HG03097 (cell line): ENCODE results near the gene MED25.

Experiments used
- ATAC-seq: cut with Tn5 transposase; IDR thresholded peaks from one replicate; pipeline ENCODE4 v1.9.1; 2021; ENCODE audit not compliant: unreplicated experiment, low FRiP score

MED25 gene

DNA sequence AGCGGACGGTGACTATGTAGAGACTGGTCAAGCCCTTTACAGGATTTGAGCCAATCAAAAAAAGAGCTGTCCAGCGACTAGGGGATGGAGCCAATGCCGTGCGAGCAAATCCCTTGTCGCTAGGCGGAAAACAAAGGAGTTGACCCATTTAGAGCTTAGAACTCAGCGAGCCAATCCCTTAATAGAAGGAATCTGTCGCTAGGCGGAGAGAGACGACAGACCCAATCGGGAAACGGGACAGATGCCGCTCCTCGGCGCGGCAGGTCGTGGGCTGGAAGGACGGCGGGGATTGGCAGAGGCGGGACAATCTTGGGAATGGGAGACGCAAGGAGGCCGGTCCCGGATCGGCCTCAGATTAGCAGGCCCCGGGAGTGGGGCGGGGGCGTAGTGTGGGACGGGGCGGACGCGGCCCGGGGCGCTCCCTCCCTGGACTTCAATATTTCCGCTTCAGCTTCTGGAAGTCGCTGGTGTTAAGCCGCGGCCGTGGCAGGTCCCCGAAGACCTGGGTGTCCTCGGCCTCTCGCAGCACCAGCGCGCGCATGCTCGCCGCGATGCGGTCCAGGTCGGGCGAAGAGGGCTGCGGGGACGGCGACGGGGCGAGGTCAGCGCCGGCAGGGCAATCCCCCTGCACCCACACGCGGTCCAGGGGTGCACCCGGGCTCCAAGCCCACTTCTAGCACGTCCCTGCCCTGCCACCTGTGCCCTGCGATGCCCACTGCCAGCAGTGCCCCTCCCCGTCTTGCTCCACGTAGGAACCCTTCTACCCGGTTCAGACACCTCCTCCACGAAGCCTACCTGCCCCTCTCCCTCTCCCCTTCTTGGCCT, 51.6 kb downstream of the MED25 start:
- ATAC-seq = peak; percentile 62

DNA sequence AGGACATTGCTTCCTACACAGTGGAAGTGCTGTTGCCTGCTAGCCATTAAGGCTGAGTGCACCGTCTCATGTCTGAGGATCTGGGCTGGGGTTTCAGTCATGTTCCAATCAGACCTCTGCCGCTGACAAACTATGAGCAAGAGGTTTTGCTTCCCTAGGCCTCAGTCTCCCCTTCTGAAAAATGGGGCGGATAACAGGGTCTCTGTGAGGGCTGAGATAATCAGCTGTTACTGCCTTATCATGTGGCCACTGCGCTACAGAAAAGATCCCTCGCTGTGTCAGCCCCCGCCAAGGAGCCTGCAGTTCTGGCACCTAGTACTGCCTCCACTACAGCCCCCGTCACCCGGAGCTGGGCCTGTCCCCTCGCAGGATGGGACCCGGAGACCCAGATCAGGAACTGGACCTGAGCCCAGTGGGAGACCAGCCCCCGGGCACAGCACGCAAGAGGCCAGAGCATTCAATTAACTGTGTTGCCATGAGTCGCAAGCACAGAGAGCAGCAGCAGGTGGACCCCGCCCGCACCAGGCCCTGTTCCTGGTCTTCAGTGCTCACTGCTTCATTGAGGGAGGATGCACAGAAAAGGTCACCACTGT, 52.3 kb downstream of the MED25 start:
- ATAC-seq = no peak

DNA sequence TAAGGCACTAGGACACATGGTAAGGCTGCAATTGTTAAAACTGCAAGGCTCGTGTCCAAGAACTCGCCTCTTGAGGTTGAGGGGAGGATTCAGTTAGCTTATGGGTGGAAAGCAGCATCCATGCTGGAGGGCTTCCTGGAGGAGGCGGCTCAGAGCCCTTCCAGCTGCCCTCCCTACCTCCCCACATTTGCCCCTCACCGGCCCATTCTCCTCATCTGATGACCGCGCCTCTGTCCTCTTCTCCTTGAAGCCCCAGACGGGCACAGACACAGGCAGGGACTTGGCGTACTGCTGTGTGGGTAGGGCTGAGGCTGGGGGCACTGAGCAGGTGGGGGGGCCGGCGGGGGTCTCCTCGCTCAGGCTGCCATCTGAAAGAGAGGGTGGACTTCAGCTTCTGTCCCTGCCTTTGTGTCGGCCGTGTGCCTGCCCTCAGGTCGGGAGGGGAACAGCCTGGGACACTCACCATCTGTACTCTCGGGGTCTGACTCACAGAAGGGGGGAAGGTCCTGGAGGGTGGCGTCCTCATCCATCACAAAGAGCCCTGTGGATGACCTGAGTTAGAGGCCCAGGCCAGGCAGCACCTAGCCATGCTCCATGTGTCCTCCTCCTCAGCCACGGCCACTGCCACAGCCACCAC, 53.4 kb downstream of the MED25 start:
- no peak for ATAC-seq

DNA sequence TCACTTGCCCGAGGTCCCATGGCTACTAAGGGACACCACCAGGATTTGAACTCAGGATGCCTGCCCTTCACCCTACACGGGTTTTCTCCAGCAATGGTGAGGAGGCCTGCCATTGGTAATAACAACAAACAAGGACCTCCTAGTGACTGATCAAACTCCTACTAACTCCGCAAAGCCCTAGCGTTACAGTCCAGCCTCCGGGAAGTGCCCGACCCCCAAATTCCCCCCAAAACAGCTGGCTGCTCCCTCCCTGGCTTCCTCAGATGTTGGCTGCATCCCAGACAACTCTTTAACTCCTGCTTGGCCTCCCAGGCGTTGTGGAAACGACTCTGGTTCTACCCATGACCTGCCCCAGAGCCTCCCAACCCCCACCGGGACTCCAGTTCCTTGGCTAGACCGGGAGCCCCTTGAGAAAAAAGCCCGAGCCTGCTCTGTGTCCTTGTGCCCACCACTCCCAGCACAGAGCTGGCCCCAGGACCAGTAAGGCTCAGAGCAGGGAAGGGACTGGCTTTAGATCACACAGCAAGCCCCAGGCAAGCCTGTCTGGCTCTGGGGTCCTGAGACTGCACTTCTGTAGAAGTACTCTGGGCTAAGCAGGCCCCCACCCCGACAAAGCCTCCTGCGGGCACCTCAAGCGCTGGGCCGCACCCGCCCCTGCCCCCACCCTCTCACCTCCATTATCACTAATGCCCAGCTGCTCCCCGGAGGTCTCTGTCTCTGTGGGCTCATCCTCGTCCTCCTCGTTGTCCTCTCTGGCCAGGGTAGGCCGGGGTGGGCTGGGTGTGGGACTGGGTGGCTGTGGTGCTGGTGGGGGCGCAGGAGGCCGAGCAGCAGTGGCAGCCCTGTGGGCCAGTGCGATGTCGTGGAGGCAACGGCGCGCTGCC, 54.4 kb downstream of the MED25 start:
- no peak for ATAC-seq

DNA sequence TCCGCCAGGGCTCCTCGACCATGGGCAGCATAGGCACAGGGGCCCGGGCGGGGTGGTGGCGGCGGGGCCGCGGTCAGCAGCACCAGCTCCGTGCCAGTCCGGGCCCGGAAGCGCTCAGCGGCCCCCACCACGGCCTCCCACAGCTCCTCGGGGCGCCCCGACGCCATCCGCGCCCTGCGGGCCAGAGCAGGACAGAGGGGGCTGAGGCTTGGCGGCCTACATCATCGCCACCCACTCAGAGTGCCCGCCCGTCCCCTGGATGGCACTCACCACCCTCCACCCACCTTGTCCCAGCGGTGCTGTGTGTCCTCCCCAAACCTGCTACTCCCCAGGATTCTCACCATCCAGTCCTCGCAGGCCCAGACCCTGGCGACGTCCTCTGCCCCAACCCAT, 55.0 kb downstream of the MED25 start:
- no peak for ATAC-seq

DNA sequence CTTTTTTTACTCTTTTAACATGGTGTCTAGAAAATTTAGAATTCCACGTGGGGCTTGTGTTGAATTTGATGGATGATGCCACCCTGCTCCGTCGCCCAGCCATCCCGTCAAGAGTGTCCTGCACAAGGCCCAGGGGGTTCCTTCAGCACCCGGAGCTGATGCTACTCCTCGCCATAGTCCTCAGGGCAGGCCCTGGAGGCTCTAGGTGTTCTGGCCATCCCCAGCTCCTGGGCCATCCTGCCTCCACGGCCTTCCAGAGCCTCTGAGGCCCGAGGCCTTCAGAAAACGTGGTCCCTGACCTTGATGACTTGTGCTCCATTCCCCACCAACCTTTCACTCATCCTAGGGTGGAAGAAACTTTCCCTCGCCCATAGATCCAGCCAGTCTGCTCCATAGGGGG, 55.7 kb downstream of the MED25 start:
- no peak for ATAC-seq

DNA sequence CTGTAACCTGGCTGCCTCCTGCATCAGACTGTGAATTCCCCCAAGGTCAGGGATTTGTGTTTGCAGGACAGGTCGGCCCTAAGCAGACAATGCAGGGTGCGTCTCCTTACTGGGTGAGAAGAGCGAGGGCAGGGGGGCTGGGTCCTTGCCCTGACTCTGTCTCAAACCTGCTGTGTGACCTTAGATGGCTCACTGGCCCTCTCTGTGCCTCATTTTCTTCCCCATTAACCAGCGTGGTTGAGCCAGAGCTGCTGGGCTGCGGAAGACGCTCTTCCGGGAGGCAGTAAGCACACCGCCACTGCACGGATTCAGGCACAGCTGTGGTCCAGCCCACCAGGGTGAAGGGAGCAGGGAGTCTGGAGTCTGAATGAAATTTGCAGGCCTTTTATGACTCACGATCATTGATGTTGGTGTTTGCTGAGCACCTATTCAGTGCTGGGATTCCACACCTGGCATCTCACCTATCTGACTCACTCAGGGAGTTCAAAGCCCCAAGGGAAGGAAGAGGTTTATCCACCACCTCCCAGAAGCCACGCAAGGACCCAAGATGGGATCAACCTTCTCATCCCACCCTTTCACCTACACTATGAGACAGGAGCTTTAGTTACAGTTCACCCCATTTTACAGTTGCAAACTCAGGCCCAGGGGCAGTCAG, 56.5 kb downstream of the MED25 start:
- ATAC-seq = no peak

DNA sequence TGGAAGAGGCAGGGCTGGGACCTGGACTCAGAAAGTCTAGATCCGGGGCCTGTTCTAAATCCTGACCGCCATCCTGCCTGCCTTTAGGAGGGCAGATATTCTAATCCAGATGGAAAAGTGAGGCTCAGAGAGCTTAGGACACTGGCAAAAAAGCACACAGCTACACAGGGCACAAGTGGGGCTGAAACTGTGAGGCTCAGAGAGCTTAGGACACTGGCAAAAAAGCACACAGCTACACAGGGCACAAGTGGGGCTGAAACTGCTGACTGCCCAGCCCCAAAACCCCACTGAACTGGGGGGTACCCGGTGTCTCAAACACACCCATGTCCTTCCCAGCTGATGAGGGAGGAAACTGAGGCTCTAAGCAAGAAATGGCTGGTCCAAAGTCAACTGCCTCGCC, 57.1 kb downstream of the MED25 start:
- ATAC-seq = no peak

DNA sequence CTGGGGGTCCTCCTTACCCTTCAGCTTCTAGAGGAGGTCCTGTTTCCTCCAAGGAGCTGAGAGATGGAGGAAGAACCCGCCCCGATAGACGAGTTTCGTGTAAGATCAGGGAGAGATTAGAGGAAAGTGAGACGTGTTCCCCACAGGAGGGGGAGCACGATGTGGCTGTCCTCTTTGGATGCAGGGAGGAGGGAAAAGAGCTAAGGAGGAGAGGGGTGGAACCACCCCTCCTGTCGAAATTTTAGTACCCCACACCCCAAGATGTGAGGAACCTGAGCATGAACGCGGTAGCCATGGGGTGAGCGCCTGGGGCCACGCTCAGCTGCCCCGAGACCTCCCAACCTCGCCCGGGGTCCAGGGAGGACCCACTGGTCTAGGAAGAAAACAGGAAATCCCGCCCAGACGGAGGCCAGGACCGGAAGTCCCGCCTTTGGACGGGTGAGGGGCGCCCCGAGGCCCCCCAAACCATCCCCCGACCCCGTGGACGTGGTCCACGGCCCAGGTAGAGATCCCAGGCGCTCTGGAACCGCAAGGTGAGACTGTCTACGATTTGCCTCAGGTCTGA, 57.9 kb downstream of the MED25 start:
- no peak for ATAC-seq

DNA sequence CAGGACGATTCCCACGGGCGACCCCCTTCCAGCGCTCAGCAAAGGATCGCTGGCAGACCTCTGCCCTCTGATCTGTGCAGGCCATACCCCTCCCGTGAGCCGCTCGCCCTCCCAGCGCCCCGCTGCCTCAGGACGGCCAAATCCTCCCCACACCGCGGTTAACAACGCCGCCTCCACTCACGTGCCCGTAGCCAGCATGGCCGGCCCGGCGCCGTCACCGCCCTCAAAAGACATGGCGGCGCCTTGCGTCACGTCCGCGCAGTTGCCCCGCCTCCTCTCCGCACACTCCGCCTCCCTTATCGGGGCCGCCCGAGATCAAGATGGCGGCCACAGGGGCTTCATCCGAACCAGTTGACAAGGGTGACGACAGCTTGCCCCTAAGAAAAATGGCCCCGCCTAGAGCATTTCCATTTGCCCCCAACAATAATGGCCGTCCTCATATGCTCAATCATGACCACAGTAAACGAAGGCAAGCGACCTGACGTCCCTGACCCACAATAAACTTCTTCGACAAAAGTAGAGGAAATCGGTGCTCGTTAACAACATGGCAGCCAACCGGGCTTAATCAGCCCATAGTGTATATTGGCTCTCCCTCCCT, 58.4 kb downstream of the MED25 start:
- peak; percentile 39 for ATAC-seq

DNA sequence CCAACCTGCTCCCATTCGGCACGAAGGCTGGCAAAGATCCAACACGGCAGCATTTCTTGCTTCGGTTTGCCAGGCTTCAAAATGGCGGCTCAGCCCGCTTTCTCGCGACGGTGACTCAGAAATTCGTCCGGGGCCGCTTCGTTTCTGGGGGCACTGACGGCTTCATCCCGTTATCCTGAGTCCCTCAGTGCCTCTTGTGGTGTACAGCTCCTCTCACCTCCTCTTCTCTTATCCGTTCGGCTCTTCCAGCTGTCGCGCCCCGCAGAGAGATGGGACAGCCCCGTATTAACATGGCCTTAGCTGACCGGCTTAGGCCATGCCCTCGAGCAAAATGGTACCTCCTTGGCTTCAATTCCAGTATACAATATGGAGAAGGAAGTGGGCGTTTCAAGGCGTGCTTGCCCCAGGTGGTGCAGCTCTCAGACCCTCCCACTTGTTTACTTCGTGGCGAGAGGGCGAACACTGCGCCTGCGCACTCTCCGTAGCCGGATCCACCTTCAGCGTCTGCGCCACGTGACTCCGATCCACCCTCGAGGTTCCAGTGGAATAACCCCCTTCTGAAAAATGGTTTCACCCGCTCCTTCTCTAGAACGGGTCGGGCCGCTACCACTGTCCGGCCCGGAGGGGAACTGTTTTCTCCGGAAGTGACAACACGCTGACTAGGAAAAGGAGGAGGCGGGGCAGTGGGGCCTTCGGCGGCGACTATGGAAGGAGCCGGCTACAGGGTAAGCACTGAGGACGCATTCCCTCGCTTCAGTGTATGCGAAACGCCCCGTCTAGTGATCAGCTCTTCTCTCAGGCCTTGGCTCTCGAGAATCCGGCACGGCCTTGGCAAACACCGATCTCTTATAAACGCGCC, 59.2 kb downstream of the MED25 start, which contains the start of the genes AKT1S1 and TBC1D17:
AKT1S1 (minus strand) TSS at position 336 of the 859 bp plus-strand sequence. CDS start 4,060 bp downstream, outside the sequence.
TBC1D17 (plus strand) TSS at position 683 of the 859 bp plus-strand sequence; CDS start at position 705, 22 bp downstream.
- ATAC-seq = peak; percentile 59

DNA sequence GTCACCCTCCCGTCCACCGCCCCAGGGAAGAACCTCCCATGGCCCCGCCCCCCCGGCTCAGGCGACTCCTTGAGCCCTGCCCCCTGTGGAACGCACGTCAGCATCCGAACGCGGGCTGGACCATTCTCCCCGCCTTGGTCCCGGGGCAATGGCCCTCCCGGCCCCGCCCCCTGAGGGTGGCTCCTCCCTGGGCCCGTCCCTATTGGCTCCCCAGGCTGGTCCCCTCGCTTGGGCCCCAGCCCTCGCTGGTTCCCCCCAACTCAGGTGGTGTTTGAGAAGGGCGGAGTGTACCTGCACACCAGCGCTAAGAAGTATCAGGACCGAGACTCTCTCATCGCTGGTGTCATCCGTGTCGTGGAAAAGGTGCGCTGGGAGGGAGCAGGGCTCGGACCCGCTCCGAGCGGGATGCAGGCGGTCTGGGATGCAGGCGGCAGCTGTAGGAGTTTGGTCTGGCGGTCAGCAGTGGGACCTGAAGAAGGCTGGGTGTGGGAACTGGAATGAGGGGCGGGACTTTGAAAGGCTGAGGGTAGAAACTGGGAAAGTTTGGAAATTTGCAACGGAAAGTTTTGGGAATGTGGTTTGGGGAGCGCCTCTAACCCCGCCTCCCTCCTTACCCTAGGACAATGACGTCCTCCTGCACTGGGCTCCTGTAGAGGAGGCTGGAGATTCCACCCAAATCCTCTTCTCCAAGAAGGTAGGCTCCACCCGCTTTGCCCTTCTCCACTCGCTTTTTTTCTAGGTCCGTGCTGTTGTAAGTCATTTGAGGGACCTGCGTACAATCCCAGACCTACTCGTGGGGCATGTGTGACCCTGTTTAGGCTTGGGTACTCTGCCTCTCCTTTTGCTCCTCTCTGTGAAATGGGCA, 60.0 kb downstream of the MED25 start:
- ATAC-seq = peak; percentile 34

DNA sequence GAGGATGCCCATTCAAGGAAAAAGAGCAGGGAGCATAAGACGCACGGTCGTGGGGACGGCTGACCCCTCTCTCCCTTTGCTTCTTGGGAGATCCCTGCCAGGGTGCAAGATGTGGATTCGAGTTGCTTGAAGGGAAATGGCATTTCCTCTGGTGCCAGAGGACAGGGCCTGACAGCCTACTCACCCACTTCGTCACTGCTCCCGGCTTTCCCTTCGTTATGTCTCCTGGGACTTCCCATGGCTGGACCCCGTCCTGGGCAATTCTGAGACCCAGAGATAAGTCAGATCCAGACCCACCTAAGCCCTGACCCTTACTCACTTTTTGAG, 60.6 kb downstream of the MED25 start:
- no peak for ATAC-seq

DNA sequence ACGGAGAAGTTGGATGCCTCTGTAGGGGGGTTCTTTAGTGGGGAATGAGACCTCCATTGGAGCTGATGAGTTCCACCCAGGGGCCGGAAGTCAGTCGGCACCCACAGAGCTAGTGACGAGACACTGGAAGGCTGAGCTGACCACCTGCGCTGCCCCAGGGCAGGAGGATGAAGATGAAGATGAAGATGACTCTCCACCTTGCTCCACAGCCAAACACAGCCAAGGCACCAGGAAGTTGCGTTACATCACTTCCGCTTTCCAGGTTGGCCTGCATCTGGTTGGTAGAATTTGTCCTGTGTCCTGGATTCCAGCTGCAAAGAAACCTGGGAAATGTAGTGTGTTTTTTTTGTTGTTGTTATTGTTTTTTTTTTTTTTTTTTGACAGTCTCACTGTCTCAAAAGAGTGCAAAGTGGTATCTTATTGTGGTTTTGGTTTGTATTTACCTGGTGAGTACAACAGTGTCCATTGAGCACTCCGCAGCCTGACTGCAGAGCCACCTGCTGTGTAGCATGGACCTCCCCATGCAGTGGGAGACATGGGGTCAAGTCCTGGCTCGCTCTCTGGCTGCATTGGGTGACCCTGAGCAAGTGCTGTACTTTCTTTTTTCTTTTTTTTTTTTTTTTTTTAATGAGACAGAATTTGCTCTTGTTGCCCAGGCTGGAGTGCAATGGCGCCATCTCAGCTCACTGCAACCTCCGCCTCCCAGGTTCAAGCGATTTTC, 61.3 kb downstream of the MED25 start:
- ATAC-seq = no peak

DNA sequence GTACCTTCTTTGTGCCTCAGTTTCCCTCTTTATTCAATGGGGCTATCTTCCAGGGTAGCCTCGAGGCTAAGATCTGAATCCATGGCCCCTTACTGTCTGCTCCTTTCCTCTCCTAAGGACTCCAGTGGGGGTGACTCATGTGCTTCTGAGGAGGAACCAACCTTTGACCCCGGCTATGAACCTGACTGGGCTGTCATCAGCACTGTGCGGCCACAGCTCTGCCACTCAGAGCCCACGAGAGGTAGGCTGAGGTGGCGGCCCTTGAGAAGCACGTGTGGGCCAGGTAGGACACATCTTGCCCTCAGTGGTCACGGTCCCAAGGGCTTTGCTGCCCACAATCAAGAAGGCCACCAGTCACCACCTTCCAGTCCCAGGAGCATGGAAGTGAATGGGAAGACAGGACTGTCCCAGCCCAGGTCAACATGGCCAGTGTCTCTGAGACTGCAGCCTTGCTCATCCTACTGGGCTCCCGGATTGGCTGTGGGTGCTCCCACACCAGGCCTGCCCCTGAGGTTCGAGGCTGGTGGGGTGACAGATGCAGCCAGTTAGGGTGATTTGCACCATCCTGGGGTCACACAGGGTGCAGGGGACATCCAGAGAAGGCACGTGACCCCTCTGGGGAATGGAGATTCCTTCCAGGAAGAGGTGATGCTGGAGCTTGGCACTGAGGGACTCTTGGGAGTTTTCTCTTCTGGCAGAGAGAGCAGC, 62.2 kb downstream of the MED25 start:
- ATAC-seq = no peak

DNA sequence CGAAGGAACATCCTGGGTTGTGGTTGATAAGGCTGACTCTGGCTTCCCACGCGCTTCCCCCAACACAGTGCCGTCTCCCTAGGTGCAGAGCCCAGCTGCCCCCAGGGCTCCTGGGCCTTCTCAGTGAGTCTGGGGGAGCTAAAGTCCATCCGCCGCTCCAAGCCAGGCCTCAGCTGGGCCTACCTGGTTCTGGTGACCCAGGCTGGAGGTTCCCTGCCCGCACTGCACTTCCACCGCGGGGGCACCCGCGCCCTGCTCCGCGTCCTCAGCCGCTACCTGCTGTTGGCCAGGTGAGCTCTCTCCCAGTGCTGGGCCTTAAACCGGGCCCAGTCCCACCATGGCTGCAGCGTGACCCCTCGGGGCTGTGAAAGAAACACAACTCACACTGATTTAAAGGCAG, 63.1 kb downstream of the MED25 start:
- no peak for ATAC-seq
